Suprapubic skin (tissue), 4 donors: Measurements from ENCODE around the gene FERD3L.

Experiments used
- POLR2A ChIP-seq, 2 donors: fragments of 450-650 bp; IDR thresholded peaks; one replicate each; pipeline ENCODE4 v1.6.1; 2017; ENCODE audit warnings: antibody characterized with exemption in 2 of 2, mild to moderate bottlenecking in 2 of 2, moderate library complexity in 2 of 2
- POLR2AphosphoS5 ChIP-seq, 3 donors: sonication (generic); formaldehyde crosslinking; IDR thresholded peaks; one replicate each; pipeline ENCODE4 v1.6.1; 2017; ENCODE audit warnings: antibody characterized with exemption in 3 of 3
- TF ChIP-seq, protein P1 (sequence below), 2 donors: fragments of 200-600 bp in 1 of 2; fragments of 450-650 bp in 1 of 2; sonication (generic) in 1 of 2; IDR thresholded peaks; one replicate each; pipeline ENCODE4 v1.5.1; 2016 to 2019; ENCODE audit warnings: antibody characterized with exemption in 2 of 2, mild to moderate bottlenecking in 1 of 2, moderate library complexity in 1 of 2

DNA sequence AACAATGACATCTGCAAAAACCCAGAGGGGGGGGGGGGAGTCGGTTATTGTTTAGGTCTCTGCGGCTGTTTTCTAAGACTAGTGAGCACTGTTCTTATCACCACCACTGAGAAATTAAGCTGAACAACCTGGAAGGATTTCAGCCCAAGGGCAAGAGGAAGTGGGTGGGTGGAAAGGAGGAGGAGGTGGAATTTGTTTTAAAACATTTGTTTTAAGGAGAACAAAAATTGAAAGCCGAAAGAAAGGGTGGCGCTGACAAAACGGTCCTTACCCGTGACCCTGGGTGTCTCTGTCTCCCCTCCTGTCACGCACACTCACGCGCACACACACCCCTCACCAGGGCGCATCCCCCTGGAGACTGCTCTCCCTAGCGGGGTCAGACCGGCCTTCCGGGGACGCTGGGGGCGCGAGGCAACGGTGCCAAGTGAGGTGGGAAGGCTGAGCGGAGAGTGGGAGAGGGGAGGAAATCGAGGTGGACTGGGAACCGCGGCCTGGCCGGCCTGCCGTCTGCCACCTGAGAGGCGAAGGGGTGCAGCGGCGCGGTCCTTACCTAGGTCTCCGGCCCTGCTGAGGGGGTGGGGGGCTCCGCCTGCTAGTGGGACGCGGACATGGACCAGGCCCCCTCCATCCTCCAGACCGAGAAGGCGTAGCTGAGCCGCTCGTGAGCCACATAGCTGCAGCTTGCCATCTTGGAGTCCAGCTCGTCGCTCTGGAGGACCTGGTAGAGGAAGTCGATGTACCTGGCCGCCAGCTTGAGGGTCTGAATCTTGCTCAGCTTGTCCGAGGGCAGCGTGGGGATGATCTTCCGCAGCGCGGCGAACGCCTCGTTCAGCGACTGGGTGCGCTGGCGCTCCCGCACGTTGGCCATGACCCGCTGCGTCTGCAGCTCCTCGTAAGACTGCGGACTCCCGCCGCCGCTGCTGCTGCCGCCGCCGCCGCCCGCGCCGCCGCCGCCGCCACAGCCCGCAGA lies 28.8 kb downstream of the FERD3L start:
- TF ChIP-seq POLR2A (IDR thresholded peaks at IDR 0.05) (no peak), POLR2AphosphoS5 (IDR thresholded peaks at IDR 0.05) (no peak)
- TF ChIP-seq, protein P1, sequence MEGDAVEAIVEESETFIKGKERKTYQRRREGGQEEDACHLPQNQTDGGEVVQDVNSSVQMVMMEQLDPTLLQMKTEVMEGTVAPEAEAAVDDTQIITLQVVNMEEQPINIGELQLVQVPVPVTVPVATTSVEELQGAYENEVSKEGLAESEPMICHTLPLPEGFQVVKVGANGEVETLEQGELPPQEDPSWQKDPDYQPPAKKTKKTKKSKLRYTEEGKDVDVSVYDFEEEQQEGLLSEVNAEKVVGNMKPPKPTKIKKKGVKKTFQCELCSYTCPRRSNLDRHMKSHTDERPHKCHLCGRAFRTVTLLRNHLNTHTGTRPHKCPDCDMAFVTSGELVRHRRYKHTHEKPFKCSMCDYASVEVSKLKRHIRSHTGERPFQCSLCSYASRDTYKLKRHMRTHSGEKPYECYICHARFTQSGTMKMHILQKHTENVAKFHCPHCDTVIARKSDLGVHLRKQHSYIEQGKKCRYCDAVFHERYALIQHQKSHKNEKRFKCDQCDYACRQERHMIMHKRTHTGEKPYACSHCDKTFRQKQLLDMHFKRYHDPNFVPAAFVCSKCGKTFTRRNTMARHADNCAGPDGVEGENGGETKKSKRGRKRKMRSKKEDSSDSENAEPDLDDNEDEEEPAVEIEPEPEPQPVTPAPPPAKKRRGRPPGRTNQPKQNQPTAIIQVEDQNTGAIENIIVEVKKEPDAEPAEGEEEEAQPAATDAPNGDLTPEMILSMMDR (IDR thresholded peaks at IDR 0.05) = no peak
